IMR-90 (cell line): ENCODE measurements around the gene CAMTA1.

Experiments used
- CEBPB ChIP-seq: IDR thresholded peaks from 2 replicates; pipeline ENCODE4 v1.6.1; 2012; ENCODE audit warnings: low read depth, low read length, improper control_type of control experiment
- MXI1 ChIP-seq: IDR thresholded peaks from 2 replicates; pipeline ENCODE4 v1.6.1; 2012; ENCODE audit warnings: low read depth, mild to moderate bottlenecking, low read length, moderate library complexity, borderline replicate concordance
- NFE2L2 ChIP-seq: fragments of 150-350 bp; IDR thresholded peaks from 2 replicates; pipeline ENCODE4 v1.6.1; 2016; ENCODE audit warnings: low read depth, mild to moderate bottlenecking, low read length
- POLR2A ChIP-seq: IDR thresholded peaks from 2 replicates; pipeline ENCODE4 v1.6.1; 2012; ENCODE audit warnings: mild to moderate bottlenecking, low read depth, low read length
- RAD21 ChIP-seq: IDR thresholded peaks from 2 replicates; pipeline ENCODE4 v1.6.1; 2012; ENCODE audit warnings: low read length, improper control_type of control experiment
- RCOR1 ChIP-seq: IDR thresholded peaks from 2 replicates; pipeline ENCODE4 v1.6.1; 2012; ENCODE audit warnings: mild to moderate bottlenecking, low read length, improper control_type of control experiment; ENCODE audit not compliant: insufficient replicate concordance
- RFX5 ChIP-seq: IDR thresholded peaks from 2 replicates; pipeline ENCODE4 v1.8.0; 2012; ENCODE audit warnings: low read depth, mild to moderate bottlenecking, low read length, moderate library complexity
- TF ChIP-seq, protein P1 (sequence below): conservative IDR thresholded peaks from 2 replicates; pipeline ENCODE4 v1.5.1; 2012; ENCODE audit warnings: mild to moderate bottlenecking, low read depth, low read length, improper control_type of control experiment

GRCh38 chr1:7607097-7607496 lies 821.8 kb downstream of the CAMTA1 start:
- TF ChIP-seq, protein P1, sequence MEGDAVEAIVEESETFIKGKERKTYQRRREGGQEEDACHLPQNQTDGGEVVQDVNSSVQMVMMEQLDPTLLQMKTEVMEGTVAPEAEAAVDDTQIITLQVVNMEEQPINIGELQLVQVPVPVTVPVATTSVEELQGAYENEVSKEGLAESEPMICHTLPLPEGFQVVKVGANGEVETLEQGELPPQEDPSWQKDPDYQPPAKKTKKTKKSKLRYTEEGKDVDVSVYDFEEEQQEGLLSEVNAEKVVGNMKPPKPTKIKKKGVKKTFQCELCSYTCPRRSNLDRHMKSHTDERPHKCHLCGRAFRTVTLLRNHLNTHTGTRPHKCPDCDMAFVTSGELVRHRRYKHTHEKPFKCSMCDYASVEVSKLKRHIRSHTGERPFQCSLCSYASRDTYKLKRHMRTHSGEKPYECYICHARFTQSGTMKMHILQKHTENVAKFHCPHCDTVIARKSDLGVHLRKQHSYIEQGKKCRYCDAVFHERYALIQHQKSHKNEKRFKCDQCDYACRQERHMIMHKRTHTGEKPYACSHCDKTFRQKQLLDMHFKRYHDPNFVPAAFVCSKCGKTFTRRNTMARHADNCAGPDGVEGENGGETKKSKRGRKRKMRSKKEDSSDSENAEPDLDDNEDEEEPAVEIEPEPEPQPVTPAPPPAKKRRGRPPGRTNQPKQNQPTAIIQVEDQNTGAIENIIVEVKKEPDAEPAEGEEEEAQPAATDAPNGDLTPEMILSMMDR, result no peak
- TF ChIP-seq RAD21 (no peak), CEBPB (no peak), RCOR1 (no peak), POLR2A (no peak), MXI1 (no peak), NFE2L2 (no peak), RFX5 (no peak)
